Osteocyte (in vitro differentiated cells): ENCODE results near the gene ZNF771. TPM values are rescaled to one million over a fixed set of nuclear protein-coding genes. Genes with fewer than 3 reads are reported as not detected.

Source experiments
- DNase-seq: peaks from one replicate; pipeline ENCODE4 v3.0.0; 2021; ENCODE audit warnings: mixed read lengths; ENCODE audit not compliant: unreplicated experiment; ENCODE audit errors: extremely low spot score
- H3K27ac Mint-ChIP-seq: one replicate; pipeline ENCODE4 v1.8.0; 2021; ENCODE audit warnings: mild to moderate bottlenecking, mixed read lengths; ENCODE audit not compliant: unreplicated experiment
- H3K27me3 Mint-ChIP-seq: one replicate; pipeline ENCODE4 v1.8.0; 2021; ENCODE audit warnings: mixed read lengths; ENCODE audit not compliant: unreplicated experiment
- H3K36me3 Mint-ChIP-seq: one replicate; pipeline ENCODE4 v1.8.0; 2021; ENCODE audit warnings: mixed read lengths; ENCODE audit not compliant: unreplicated experiment
- H3K4me1 Mint-ChIP-seq: one replicate; pipeline ENCODE4 v1.8.0; 2021; ENCODE audit warnings: mixed read lengths; ENCODE audit not compliant: unreplicated experiment
- H3K4me3 Mint-ChIP-seq: one replicate; pipeline ENCODE4 v1.8.0; 2021; ENCODE audit warnings: mild to moderate bottlenecking, moderate library complexity, mixed read lengths; ENCODE audit not compliant: unreplicated experiment
- H3K9me3 Mint-ChIP-seq: one replicate; pipeline ENCODE4 v1.8.0; 2021; ENCODE audit warnings: mixed read lengths; ENCODE audit not compliant: unreplicated experiment
- total RNA-seq: library from RNA; stranded (reverse); gene quantifications from 2 replicates; pipeline ENCODE4 v1.2.1, GENCODE V29; 2021
- TF ChIP-seq, protein P1 (sequence below): fragments of 200-600 bp; sonication (generic); IDR thresholded peaks from 2 replicates; pipeline ENCODE4 v1.5.0; 2021; ENCODE audit warnings: antibody characterized with exemption, mild to moderate bottlenecking, moderate library complexity

The ZNF771 gene
- total RNA-seq, 1 donor from 2014 or later = 12.6 TPM

GRCh38 chr16:30382111-30382881 lies 25.1 kb upstream of the ZNF771 start, which contains the start of gene SEPTIN1:
TSS of gene SEPTIN1 (minus strand) at chr16:30382561. CDS start at chr16:30382542, 19 bp downstream.
- DNase-seq = no peak
- Mint-ChIP-seq H3K36me3 (no peaks in the 10 kb centered on the region), H3K4me3 (no peak within 1 kb of the TSS), H3K9me3 (no peaks in the 10 kb centered on the region), H3K4me1 (peaks cover 26% of the 10 kb centered on the region), H3K27ac (no peak within 1 kb of the TSS), H3K27me3 (no peaks in the 10 kb centered on the region)
- TF ChIP-seq, protein P1, sequence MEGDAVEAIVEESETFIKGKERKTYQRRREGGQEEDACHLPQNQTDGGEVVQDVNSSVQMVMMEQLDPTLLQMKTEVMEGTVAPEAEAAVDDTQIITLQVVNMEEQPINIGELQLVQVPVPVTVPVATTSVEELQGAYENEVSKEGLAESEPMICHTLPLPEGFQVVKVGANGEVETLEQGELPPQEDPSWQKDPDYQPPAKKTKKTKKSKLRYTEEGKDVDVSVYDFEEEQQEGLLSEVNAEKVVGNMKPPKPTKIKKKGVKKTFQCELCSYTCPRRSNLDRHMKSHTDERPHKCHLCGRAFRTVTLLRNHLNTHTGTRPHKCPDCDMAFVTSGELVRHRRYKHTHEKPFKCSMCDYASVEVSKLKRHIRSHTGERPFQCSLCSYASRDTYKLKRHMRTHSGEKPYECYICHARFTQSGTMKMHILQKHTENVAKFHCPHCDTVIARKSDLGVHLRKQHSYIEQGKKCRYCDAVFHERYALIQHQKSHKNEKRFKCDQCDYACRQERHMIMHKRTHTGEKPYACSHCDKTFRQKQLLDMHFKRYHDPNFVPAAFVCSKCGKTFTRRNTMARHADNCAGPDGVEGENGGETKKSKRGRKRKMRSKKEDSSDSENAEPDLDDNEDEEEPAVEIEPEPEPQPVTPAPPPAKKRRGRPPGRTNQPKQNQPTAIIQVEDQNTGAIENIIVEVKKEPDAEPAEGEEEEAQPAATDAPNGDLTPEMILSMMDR = no peak

DNA sequence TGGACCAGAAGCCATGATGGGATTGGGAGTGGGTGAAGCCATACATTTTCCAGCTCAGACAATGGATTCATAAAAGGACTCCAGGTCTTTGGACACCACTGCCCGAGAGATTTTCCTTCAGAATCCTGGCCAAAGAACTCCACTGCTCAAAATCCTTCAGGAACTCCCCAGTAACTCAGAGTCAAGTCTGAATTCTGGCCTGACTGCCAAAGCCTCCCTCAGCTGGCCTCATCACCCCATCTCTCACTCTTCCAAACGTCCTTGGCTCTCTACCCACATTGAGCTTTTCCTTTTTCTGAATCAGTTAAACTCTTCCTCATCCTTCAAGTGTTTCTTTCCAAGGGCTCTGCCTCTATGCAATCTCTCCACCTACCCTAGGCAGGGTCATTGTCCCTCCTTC lies 23.9 kb upstream of the ZNF771 start:
- DNase-seq = no peak
- Mint-ChIP-seq H3K4me1 (peaks cover 16% of the 10 kb centered on the region), H3K4me3 (no peak overlapping the region), H3K9me3 (no peaks in the 10 kb centered on the region), H3K27me3 (no peaks in the 10 kb centered on the region), H3K27ac (no peak overlapping the region), H3K36me3 (no peaks in the 10 kb centered on the region)
- TF ChIP-seq, protein P1 = no peak

DNA sequence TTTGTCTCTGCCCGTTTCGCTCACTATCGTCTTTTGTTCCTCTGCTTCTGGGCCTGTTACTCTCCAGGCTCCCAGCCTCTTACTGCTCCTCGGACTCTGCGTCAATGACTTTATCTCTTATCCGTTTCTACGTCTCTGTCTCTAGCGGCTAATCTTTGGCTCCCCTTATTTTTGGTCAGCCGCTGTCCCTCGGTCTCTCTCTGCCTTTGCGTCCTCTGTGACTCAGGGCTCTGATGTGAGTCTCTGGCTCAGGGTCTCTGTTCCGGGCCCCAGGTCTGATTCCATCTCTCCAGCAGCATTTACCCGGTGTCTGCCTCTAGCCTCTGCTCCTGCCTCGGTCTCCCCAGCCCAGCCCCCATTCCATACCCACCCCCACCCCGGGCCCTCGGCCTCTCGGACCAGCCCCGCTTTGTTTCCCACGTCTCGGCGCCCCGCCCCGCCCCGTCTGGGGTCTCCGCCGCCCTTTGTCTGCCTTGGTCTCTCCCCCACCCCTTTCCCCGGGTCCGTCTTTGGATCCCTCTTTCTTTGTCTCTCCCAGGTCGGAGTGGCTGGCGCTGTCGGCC lies 12.7 kb upstream of the ZNF771 start:
- H3K4me3 Mint-ChIP-seq = peak overlapping the region; percentile 97
- TF ChIP-seq, protein P1 = no peak
- peaks cover 23% of the 10 kb centered on the region for H3K4me1 Mint-ChIP-seq
- peak; percentile 87 for DNase-seq
- H3K9me3 Mint-ChIP-seq = no peaks in the 10 kb centered on the region
- no peaks in the 10 kb centered on the region for H3K36me3 Mint-ChIP-seq
- peak overlapping the region; percentile 98 for H3K27ac Mint-ChIP-seq
- no peaks in the 10 kb centered on the region for H3K27me3 Mint-ChIP-seq

DNA sequence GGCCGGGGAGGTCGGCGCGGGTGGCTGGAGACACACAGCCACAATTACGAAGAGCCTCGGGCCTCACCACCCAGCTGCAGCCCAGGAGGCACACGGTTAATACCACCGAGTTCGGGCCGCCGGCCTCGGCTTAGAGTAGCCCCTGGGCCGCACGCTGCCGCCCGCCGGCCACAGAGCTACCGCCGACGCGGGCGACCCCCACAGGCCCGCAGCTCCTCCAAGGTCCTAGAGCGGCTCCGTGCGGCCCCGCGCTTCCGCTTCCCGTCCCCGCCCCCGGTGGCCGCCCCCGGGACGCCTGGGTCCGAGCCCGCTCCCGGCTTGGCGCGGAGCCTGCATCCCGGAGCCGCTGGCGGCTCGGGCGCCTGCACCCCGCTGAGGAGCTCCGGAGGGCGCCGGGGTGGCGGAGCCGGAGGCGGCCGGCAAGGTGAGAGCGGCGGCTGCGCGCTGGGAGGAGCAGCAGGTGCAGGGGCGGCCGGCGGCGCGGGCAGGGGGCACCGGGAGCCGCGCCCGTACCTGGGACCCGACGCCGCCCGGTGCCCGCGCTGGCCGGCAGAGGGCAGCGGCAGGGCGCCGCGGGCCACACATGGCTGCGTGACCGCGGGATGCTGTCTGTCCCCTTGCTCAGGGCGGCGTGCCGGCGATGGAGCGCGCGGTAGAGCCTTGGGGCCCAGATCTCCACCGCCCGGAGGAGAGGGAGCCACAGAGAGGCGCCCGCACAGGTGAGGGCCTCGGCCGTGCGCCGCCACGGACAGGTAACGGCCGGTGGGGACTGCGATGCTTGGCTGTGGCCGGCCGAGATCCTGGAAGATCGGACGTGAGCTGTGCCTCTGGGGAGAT lies 12.0 kb upstream of the ZNF771 start, which contains the start of gene ZNF48:
ZNF48 (plus strand) TSS at position 266 of the 837 bp plus-strand sequence; CDS start at position 641, 375 bp downstream.
- no peaks in the 10 kb centered on the region for H3K36me3 Mint-ChIP-seq
- peak; percentile 94 for DNase-seq
- peak within 1 kb of the TSS; percentile 98 for H3K27ac Mint-ChIP-seq
- TF ChIP-seq, protein P1 = peak; percentile 31
- peaks cover 28% of the 10 kb centered on the region for H3K4me1 Mint-ChIP-seq
- H3K4me3 Mint-ChIP-seq = peak within 1 kb of the TSS; percentile 97
- H3K27me3 Mint-ChIP-seq = no peaks in the 10 kb centered on the region
- H3K9me3 Mint-ChIP-seq = no peaks in the 10 kb centered on the region
